Measurements from ENCODE around the gene HSD17B12.
A peak's percentile ranks its signal among the peaks of the same experiment; 100 is the strongest.

Gene HSD17B12

DNA sequence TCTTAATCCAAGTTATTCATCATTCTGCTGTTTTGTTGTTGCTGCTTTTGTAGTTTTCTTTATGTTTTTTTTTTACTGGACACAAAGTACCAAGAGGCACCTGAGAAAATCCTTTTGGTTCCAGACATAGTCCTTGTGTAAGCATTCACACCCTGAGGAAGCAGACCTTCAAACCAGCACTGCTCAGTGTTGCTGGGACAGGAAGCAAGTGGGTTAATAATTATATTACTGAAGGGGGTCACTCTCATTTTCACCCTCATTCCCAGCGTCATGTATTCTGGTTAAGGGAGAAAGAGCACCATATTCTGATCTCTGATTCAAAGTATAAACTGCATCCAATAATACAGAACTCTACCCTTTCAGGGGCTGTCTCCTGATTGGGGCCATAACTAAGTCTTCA is 194.2 kb downstream of the HSD17B12 start:
- DNase-seq: no peak

- no peak for DNase-seq
These were observed 199.5 kb downstream of the HSD17B12 start for GRCh38 chr11:43879789-43880639.

DNA sequence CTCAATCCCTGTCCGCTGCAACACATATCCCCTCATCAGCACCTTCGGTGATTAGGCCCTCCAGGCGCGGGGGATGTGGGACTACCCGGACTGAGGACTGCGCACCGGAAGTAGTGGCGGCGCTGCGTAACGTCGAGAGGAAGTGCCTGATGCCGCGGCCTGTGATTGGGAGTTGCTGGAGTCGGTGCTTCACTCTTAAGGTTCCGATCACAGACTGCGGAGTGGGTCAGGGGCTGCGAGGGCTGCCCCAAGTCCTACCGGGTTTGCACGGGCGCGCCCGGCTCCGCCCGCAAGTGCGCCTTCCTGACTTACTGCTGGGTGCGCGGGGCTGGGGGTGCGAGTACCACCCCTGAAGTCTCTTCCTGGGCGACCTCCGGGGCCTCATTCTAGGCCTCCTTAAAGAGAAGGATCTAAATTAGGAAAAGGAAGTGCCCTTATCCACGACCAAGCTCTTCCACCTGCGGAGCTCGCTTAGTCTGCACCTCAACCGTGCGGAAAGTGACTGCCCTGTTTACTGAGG is 200.2 kb downstream of the HSD17B12 start, which contains the start of gene ALKBH3:
TSS of gene ALKBH3 (plus strand) at position 192 of the 520 bp plus-strand sequence. CDS start 1,822 bp downstream, outside the sequence.
- DNase-seq: peak; percentile 83 to 91 (median 88)

- no peak for DNase-seq
These were observed 212.3 kb downstream of the HSD17B12 start for GRCh38 chr11:43892851-43893250.

GRCh38 chr11:43894546-43894945 is 214.0 kb downstream of the HSD17B12 start:
- DNase-seq: no peak

GRCh38 chr11:43895601-43896000 is 215.1 kb downstream of the HSD17B12 start:
- DNase-seq: no peak

GRCh38 chr11:43898574-43898973 is 218.0 kb downstream of the HSD17B12 start:
- no peak for DNase-seq

DNA sequence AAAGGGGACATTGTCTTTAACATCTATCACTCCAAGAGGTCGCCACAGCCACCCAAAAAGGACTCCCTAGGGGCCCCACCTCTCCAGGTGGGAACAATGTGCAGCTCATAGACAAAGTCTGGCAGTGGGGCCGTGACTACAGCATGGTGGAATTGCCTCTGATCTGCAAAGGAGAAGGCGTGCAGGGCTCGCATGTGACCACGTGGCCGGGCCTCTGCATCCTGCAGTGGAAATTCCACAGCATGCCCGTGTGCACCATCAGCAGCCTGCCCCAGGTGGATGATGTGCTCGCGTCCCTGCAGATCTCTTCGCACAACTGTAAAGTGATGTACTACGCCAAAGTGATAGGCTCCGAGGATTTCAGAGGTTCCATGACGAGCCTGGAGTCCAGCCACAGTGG is 218.6 kb downstream of the HSD17B12 start:
- no peak for DNase-seq

DNA sequence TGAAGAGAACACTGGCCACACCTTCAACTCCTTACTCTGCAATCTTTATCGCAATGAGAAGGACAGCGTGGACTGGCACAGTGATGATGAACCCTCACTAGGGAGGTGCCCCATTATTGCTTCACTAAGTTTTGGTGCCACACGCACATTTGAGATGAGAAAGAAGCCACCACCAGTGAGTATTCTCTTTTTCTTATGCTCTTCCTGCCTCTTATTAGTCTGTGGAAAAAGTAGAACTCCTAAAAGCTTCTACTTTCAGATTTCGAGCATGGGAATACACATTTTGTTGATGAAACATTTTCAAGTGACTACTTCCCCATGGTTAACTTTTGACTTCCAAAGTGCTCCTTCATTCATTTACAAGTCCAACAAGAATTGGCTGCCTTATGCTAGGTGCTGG is 221.0 kb downstream of the HSD17B12 start:
- no peak for DNase-seq

- no peak for DNase-seq
These were observed 222.5 kb downstream of the HSD17B12 start for GRCh38 chr11:43903078-43903477.

GRCh38 chr11:43903969-43904368 is 223.4 kb downstream of the HSD17B12 start:
- no peak for DNase-seq

DNA sequence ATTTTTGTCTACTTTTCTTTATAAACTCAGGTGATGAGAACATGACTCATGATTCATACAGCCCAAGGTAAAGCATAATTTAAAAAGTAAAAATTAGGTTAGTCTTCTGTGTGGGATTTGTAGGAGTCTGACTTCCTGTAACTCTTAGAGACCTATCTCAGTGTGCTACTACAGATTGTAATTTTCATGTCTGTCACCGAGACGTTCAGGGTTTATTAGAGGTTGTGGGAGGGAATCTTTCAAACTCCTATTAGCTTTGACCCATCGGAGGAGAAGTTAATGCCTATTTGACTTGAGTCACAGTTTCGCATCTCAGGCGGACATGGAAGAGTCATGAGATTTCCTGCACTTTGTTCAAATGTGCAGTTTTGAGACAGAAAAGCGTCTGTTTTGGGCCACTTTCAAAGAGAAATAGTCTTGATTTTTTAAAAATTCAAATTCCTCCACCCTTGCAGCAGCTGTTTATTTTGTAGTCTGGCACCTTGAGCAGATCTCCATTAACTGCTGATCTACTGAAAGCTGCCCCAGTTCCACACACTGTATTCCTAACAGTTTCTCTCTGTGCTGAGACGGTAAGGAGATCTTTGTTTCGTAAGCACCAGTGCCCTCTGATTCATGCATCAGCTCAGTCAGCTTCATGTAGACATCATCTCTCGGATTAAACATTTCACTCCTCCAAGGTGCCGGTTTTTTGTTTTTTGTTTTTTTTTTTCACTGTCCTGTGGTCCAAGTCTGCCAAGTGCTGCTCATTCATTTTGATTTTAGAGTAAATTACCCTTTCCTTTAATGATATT is 224.4 kb downstream of the HSD17B12 start:
- no peak for DNase-seq

DNA sequence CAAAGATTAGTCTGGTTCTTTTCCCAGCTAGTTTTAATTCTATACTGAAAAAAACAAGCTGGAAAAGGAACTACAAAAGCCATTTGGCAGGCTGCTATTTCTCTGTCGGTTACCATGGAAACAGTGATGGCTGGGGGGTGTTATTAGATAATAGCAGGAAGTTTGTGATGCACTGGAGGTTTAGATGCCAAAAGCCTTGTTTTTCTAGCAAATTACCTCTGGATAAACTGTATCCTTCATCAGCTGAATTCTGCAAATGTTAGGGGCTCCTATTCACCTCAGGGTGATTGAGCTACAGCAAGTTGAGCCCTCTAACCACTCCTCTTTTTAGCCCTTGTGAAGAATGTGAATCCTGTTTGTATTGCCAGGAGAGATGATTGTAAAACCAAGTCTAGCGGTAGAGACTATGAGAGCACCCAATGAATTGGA is 225.3 kb downstream of the HSD17B12 start:
- DNase-seq: no peak
